GM21717 (cell line): ENCODE results near the gene SLC26A2.

Experiments used
- ATAC-seq: cut with Tn5 transposase; IDR thresholded peaks from one replicate; pipeline ENCODE4 v1.9.1; 2021; ENCODE audit warnings: mild to moderate bottlenecking, moderate library complexity; ENCODE audit not compliant: unreplicated experiment

SLC26A2 gene

DNA sequence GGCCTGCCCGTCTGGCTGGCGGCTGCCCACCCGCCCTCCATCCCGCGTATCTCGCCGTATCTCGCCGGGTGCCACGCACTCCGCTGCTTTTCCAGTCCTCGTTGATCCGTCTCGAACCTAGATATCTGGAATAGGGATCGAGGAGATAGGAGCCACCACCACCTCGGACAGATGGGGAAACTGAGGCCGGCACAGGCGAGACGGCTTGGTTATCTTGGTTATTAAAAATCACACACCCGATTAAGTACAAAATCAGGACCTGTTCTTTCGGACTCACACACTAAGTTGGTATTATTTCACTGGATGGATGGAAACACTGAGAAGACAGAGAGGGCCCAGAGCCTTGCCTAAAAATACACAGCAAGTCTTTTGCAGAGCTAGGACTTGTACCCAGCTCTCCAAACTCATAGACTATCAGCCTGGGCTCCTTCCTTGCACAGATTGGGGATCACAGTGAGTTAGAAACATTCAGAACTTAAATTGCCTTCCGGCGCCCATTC, 678 bp downstream of the SLC26A2 start:
- peak; percentile 17 for ATAC-seq

DNA sequence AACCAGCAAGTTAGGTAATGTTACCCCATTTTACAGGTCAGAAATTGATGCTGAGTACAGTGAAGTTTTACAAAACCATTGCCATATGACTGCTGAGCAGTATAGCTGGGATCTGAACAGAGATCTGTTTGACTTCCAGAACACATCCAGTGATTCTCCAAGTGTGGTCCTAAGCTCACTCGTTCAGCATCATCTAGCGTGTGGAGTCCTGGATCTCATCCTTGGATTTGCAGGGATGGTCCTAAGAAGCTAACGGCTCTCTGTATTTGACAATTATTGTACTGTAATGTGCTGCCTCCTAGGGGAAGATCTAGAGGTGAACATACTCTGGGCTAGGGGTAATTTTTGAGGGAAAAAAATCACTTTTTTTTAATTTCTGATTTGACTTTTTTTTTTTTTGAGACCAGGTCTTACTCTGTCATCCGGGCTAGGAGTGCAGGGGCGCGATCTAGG, 1.4 kb downstream of the SLC26A2 start:
- ATAC-seq = no peak

- no peak for ATAC-seq
Measured at GRCh38 chr5:149962601-149963300, 2.2 kb downstream of the SLC26A2 start.

DNA sequence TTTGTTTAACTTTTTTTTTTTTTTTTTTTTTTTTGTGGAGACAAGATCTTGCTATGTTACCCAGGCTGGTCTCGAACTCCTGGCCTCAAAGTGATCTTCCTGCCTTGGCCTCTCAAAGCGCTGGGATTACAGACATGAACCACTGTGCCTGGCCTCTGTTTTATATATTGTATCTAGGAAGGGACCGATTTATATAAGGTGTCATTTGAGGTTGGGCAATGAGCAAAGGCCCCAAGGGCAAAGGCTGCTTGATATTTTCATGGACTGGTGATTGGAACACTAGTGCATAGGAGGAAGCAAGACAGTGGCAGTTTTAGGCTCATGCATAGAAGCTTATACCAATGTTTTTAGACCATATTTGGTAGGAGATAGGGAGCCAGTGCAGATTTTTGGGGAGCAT, 3.2 kb downstream of the SLC26A2 start:
- ATAC-seq = no peak

- no peak for ATAC-seq
Measured at GRCh38 chr5:149966946-149967345, 6.4 kb downstream of the SLC26A2 start.

DNA sequence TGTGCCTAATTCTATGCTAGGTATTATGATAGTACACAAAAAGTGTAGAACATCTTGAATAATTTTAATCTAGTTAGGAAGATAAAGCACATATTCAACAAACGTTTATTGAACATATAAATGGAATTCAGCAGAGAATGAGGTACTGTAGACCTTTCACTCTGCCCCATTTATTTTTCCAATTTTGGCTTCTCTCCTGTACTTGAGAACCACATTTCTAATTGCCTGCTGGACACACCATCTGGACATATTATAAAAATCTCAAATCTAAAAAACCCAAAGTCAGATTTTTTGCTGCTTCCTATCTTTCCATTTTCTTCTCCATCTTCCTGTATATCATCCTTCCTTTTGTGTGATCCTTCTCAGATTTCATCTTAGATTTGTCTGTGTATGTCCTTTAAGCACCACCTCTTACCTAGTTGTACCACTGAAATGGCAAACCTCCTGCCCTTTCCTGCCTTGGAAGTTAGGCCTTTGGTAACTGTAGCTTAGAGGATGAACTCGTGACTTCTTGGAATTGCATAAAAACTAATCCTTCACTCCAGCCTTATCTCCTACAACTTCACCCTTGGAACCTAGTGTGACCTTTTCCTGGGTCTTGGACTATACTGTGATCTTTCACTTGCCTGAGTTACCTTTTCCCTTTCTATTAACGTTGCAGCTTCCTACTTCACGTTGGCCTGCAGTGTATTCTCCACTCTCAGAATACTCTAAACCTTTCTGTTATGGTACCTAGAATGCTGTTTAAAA, 8.8 kb downstream of the SLC26A2 start:
- ATAC-seq = no peak

GRCh38 chr5:149975409-149975808, 14.9 kb downstream of the SLC26A2 start:
- ATAC-seq = no peak

DNA sequence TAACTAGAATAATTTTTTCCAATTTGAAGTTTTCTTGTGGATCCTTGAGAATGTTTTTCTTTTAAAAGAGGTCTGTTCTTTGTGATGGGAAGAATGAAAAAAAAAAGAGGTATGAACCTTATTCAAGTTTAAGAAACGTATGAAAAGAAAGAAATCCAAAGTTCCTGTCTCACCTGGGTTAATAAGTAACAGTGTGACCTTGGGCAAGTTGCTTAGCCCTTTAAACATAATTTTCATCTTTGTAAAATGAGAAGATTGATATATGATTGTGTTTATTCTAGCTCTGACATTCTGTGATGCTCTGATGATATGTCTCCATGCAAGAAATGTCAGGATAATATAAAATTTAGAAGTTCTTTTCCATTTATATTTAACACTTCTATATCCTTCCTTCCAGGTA, 19.3 kb downstream of the SLC26A2 start:
- no peak for ATAC-seq

DNA sequence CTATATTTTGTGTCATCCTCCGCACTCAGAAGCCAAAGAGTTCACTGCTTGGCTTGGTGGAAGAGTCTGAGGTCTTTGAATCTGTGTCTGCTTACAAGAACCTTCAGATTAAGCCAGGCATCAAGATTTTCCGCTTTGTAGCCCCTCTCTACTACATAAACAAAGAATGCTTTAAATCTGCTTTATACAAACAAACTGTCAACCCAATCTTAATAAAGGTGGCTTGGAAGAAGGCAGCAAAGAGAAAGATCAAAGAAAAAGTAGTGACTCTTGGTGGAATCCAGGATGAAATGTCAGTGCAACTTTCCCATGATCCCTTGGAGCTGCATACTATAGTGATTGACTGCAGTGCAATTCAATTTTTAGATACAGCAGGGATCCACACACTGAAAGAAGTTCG, 20.6 kb downstream of the SLC26A2 start:
- no peak for ATAC-seq

DNA sequence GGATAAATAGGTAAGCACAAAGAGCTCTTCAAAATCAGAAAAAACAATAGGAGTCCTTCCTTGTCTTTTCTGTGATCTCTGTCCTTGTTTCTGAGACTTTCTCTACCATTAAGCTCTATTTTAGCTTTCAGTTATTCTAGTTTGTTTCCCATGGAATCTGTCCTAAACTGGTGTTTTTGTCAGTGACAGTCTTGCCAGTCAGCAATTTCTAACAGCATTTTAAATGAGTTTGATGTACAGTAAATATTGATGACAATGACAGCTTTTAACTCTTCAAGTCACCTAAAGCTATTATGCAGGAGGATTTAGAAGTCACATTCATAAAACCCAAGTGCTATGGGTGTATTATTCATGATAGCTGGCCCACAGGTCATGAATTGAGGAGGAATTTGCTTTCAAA, 21.9 kb downstream of the SLC26A2 start:
- ATAC-seq = no peak

DNA sequence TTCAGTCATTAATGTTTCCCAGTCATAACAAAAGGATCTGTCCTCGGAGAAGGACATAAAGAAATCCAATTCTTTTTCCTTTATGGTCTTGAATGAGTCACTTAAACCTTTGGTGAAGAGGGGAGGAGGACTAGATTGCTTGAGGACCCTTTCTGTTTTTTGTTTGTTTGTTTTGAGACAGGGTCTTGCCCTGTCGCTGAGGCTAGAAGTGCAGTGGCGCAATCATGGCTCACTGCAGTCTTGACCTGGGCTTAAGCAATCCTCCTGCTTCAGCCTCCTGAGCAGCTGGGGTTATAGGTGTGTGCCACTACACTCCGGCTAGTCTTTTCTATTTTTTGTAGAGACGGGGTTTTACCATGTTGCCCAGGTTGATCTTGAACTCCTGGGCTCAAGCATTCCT, 27.6 kb downstream of the SLC26A2 start:
- no peak for ATAC-seq

GRCh38 chr5:149990518-149991376, 30.2 kb downstream of the SLC26A2 start:
- peak; percentile 90 for ATAC-seq

- ATAC-seq = no peak
Measured at GRCh38 chr5:149993471-149993870, 32.9 kb downstream of the SLC26A2 start.

- no peak for ATAC-seq
Measured at GRCh38 chr5:149995385-149996204, 35.0 kb downstream of the SLC26A2 start.

DNA sequence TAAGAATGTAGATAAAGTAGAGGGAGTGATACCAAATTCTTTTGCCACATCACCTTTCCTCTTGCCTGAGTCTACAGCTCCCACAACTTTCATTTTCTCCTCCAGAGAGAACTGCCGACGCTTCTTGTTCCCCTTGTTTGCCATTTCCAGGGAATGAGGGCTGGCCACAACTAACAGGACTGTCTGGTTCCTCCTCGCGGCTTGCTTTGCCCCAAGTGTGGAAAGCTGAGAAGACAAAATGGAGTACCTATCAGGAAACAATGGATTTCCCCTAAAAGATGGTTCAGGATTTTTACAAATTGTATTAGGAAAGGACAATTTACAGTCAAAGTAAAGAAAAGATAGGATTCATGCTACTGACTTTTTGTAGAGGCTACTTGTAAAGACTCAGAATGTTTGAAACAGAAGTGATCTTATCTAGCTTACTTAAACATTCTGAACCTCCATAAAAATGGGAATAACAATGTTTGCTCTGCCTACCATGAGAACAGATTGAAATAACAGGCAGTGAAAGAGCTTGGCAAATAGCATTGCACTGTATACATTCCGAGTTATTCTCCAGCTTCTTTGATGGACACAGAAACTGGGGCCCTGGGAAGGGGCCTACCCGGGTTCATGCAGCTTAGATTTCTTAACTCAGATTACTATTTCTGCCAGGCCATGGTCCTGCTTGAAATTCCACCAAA, 35.8 kb downstream of the SLC26A2 start:
- no peak for ATAC-seq

DNA sequence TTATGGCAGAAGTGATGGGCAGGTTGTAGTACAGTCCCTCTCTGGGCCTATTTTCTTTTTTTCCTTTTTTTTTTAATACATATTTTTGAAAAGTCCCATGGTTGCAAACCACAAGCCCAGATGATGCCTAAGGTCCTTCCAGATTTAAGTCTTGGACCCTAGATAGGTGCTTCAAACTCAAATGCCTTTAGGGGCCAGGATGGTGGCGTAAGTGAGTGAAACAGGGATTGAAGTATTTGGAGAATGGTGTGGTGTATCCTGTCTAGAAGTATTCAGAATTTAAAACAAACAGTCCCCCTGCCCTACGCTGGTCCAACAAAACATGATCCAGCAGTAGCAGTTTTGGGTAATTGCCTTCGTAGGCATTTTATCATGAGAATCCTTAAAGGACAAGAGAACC, 37.7 kb downstream of the SLC26A2 start:
- no peak for ATAC-seq

DNA sequence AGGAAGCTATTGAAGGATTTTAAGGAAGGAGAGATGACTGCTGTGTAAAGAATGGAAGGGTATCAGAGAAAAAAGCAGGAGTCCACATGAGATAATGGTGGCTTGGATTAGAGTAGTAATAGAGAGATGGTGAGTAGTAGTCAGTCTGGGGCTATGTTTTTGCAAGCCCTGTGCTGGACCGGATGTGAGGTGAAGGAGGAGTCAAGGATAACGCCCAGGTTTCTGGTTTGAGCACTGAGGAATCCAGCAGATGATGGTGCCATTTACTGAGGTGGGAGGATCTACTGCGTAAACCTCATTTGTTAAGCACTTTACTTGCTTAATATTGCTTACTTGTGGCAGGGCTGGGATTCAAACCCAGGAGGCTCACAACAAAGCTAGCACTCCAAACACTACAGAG, 38.8 kb downstream of the SLC26A2 start:
- no peak for ATAC-seq

DNA sequence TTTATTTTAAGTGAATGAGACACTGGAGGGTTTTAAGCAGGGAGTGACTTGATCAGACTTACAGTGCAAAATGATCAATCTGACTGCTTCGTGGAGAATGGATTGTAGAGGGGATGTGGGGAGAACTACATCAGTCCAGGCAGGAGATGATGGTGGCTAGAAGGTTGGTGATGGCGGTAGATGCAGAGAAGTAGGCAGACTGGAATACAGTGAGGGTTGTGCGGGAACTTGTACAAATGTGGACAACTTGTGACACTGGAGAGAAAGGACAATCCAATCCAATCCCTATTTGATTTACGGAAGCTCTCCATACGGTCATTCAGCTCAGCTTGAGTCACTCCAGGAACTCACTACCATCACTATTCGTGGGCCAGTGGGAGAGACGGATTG, 39.3 kb downstream of the SLC26A2 start:
- ATAC-seq = no peak

GRCh38 chr5:150000256-150000989, 39.9 kb downstream of the SLC26A2 start, which contains the start of the genes HMGXB3 and TIGD6:
HMGXB3 (plus strand) TSS chr5:150000739; CDS start chr5:150004853, 4,114 bp downstream.
TIGD6 (minus strand) TSS chr5:150000654; CDS start chr5:149996348, 4,306 bp downstream.
- ATAC-seq = peak; percentile 88
